Heart right ventricle (tissue), 16 donors: ENCODE data around the gene RFTN1. TPM values are rescaled to one million over a fixed set of nuclear protein-coding genes. Genes with fewer than 3 reads are reported as not detected.

Experiments used
- ATAC-seq, 8 donors: fragments of 200-7000 bp; cut with Tn5 transposase; one replicate each; pipeline ENCODE4 v1.9.1; 2020; ENCODE audit warnings: mild to moderate bottlenecking in 8 of 8, moderate library complexity in 8 of 8, moderate number of reproducible peaks in 1 of 8
- DNase-seq, 2 donors: peaks; one replicate each; pipeline ENCODE4 v3.0.0-alpha.2; 2020
- H3K27ac ChIP-seq, 10 donors: fragments of 200-600 bp; sonication (generic) in 2 of 10; one replicate each; pipeline versions ENCODE4 v1.5.0 to v1.8.0; 2020 to 2022; ENCODE audit warnings: mild to moderate bottlenecking in 3 of 10
- H3K27me3 ChIP-seq, 7 donors: fragments of 200-600 bp; one replicate each; pipeline ENCODE4 v1.8.0; 2021 to 2022; ENCODE audit warnings: mild to moderate bottlenecking in 2 of 7
- H3K36me3 ChIP-seq, 9 donors: fragments of 200-600 bp; sonication (generic) in 1 of 9; one replicate each; pipeline versions ENCODE4 v1.5.0 to v1.8.0; 2020 to 2022; ENCODE audit warnings: mild to moderate bottlenecking in 2 of 9
- H3K4me1 ChIP-seq, 9 donors: fragments of 200-600 bp; sonication (generic) in 1 of 9; one replicate each; pipeline versions ENCODE4 v1.5.0 to v1.8.0; 2020 to 2022; ENCODE audit warnings: mild to moderate bottlenecking in 4 of 9
- H3K4me3 ChIP-seq, 10 donors: fragments of 200-600 bp; sonication (generic) in 2 of 10; one replicate each; pipeline versions ENCODE4 v1.5.0 to v1.8.0; 2020 to 2022; ENCODE audit warnings: mild to moderate bottlenecking in 7 of 10, moderate library complexity in 2 of 10
- H3K9me3 ChIP-seq, 11 donors: fragments of 200-600 bp in 10 of 11; sonication (generic) in 2 of 11; one replicate each; pipeline versions ENCODE4 v1.5.0 to v1.8.0; 2013 to 2022; ENCODE audit warnings: mild to moderate bottlenecking in 2 of 11, control low read depth in 1 of 11, moderate library complexity in 1 of 11
- CTCF ChIP-seq, 9 donors: fragments of 200-600 bp; sonication (generic) in 2 of 9; IDR thresholded peaks; one replicate each; pipeline versions ENCODE4 v1.5.0 to v1.8.0; 2021 to 2022; ENCODE audit warnings: antibody characterized with exemption in 9 of 9, mild to moderate bottlenecking in 5 of 9, moderate library complexity in 1 of 9
- WGBS, 2 donors: extraction: QIAGEN DNeasy Blood & Tissue Kit; methylation state at CpG; one replicate each; pipeline ENCODE4 v1.1.7; 2013; ENCODE audit warnings: inconsistent platforms in 1 of 2; 5-methylcytosine and 5-hydroxymethylcytosine counted together
- intact Hi-C, 10 donors: fragments of 100-400 bp; cut with DNase I; formaldehyde crosslinking; loops; one replicate each; pipeline versions ENCODE4 v1.11.1 to v1.14.2; 2022
- polyA plus RNA-seq, 2 donors: library from polyadenylated mRNA; stranded (reverse); fragments of 200-250 nt; gene quantifications; one replicate each; pipeline ENCODE4 v1.2.3, GENCODE V29; 2013
- total RNA-seq, 10 donors: library from RNA; stranded (reverse); fragmentation: NEBNext Ultra II Directional in 3 of 10; extraction: Animal tissue kit (Norgen Biotek cat#: 25700) in 3 of 10; gene quantifications; one replicate each; pipeline versions ENCODE4 v1.2.1 to v1.2.4, GENCODE V29; 2021 to 2023
- donor health status: Arrhythmogenic right ventricular cardiomyopathy.
- donor health status: ischemic (EF 13 %, LVEDD 7.1; RV severe dilation, severe dysfunction).
- donor health status: healthy with polysubstance abuse.
- donor health status: DM: no; HTN: yes; CAD: no.
- donor health status: DM: no; HTN: no; CAD: no.
- donor health status: ischemic (EF 25% LVEDD 6.9; RV normal size, moderate dysfunction).
- donor health status: ischemic (EF 25% LVEDD 5.7; RV mildly dilated, moderate dysfunction).
- donor health status: healthy.
- donor health status: DM: yes; HTN: yes; CAD: no.
- donor health status: Ischemic cardiomyopathy.
- donor health status: ischemic (EF 35%, LVEDD 5.7; RV mildly dilated, moderate dysfunction).
- donor health status: nonischemic (EF 11% LVEDD 7.7; RV severe dilation, severe dysfunction).
- donor health status: DM: yes; HTN: yes; CAD: no.
- donor health status: PGD.
- donor health status: ischemic (EF 29% LVEDD 5.4; RV normal size, mild dysfunction).
- donor health status: nonischemic (EF 23%, LVEDD 6.1; RV moderate dilation, normal function).

Gene RFTN1
- total and polyA plus RNA-seq, 12 donors = 17.4 to 32.2 (median 24.0) TPM

GRCh38 chr3:16331319-16331883 is 182.1 kb downstream of the RFTN1 start:
- peaks cover 0 to 30% (median 7%) of the 10 kb centered on the region in 11 donors for H3K9me3 ChIP-seq
- no peak for TF ChIP-seq CTCF (IDR thresholded peaks at IDR 0.05)
- intact Hi-C loops = no loop called here
- no peak for DNase-seq
- no peak overlapping the region for H3K4me3 ChIP-seq
- no peak for ATAC-seq
- H3K36me3 ChIP-seq = peaks cover 0 to 83% (median 8%) of the 10 kb centered on the region in 9 donors
- H3K27me3 ChIP-seq = no peaks in the 10 kb centered on the region
- H3K4me1 ChIP-seq = peaks cover 0 to 16% (median 0%) of the 10 kb centered on the region in 9 donors
- H3K27ac ChIP-seq = no peak overlapping the region
- 97 to 99% methylated on average over 3 of the region's 3 CpGs for whole genome bisulfite sequencing, 2 donors

GRCh38 chr3:16330351-16330750 is 183.1 kb downstream of the RFTN1 start:
- Histone ChIP-seq H3K4me3 (no peak overlapping the region), H3K9me3 (peaks cover 0 to 30% (median 7%) of the 10 kb centered on the region in 11 donors), H3K27me3 (no peaks in the 10 kb centered on the region), H3K27ac (no peak overlapping the region), H3K4me1 (peaks cover 0 to 12% (median 0%) of the 10 kb centered on the region in 9 donors), H3K36me3 (peaks cover 0 to 85% (median 9%) of the 10 kb centered on the region in 9 donors)
- DNase-seq (no peak), ATAC-seq (no peak)
- intact Hi-C loops = no loop called here
- 94 to 95% methylated on average over 4 of the region's 4 CpGs for WGBS, 2 donors
- TF ChIP-seq CTCF (IDR thresholded peaks at IDR 0.05) = no peak

- no peak overlapping the region for H3K27ac ChIP-seq
- peaks cover 0 to 85% (median 9%) of the 10 kb centered on the region in 9 donors for H3K36me3 ChIP-seq
- no peaks in the 10 kb centered on the region for H3K27me3 ChIP-seq
- no peak overlapping the region for H3K4me3 ChIP-seq
- TF ChIP-seq CTCF (IDR thresholded peaks at IDR 0.05) = no peak
- intact Hi-C loops = no loop called here
- H3K9me3 ChIP-seq = peaks cover 0 to 27% (median 4%) of the 10 kb centered on the region in 11 donors
- DNase-seq (no peak), ATAC-seq (no peak)
- peaks cover 0 to 12% (median 0%) of the 10 kb centered on the region in 9 donors for H3K4me1 ChIP-seq
- WGBS, 2 donors = 83 to 90% methylated on average over 9 of the region's 9 CpGs
Observed at GRCh38 chr3:16329826-16330129, 183.7 kb downstream of the RFTN1 start.

GRCh38 chr3:16329036-16329825 is 184.3 kb downstream of the RFTN1 start:
- Histone ChIP-seq H3K27ac (no peak overlapping the region), H3K9me3 (peaks cover 0 to 21% (median 3%) of the 10 kb centered on the region in 11 donors), H3K4me3 (no peak overlapping the region), H3K27me3 (no peaks in the 10 kb centered on the region), H3K36me3 (peaks cover 0 to 82% (median 9%) of the 10 kb centered on the region in 9 donors), H3K4me1 (peaks cover 0 to 12% (median 0%) of the 10 kb centered on the region in 9 donors)
- 85% methylated on average over 15 of the region's 15 CpGs for WGBS, 2 donors
- DNase-seq = no peak
- ATAC-seq = no peak
- intact Hi-C loops = no loop called here
- no peak for TF ChIP-seq CTCF (IDR thresholded peaks at IDR 0.05)
